Stimulated activated CD4-positive, alpha-beta T cell treated with anti-CD3 and anti-CD28 coated beads, TNF-alpha, amount 100 ng/mL, for 48 hours (primary cell): ENCODE measurements around the gene CNOT11.
"Not testable (repeated sequence)": the region's sequence is repeated elsewhere in the genome, so short reads cannot be mapped to it uniquely, and the experiment has no call there.

Source experiments
- DNase-seq, 3 donors: peaks; one replicate each; pipeline ENCODE4 v3.0.0-alpha.2; 2020; ENCODE audit warnings: low read depth in 3 of 3

The CNOT11 gene

DNA sequence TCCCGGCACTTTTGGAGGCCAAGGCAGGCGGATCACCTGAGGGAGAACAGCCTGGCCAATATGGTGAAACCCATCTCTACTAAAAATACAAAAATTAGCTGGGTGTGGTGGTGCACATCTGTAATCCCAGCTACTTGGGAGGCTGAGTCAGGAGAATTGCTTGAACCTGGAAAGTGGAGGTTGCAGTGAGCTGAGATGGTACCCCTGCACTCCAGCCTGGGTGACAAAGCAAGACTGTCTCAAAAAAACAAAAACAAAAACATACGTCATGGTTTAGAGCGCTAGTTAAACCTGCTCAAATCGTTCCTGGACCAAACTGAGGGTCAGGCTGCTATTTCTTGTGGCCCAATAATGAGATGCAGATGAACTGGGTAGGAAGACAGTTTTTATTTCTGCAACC, 7.2 kb upstream of the CNOT11 start:
- not testable (repeated sequence) for DNase-seq

GRCh38 chr2:101248756-101249155, 3.9 kb upstream of the CNOT11 start:
- not testable (repeated sequence) for DNase-seq

- DNase-seq = no peak
These were observed 2.9 kb upstream of the CNOT11 start for GRCh38 chr2:101249826-101250225.

DNA sequence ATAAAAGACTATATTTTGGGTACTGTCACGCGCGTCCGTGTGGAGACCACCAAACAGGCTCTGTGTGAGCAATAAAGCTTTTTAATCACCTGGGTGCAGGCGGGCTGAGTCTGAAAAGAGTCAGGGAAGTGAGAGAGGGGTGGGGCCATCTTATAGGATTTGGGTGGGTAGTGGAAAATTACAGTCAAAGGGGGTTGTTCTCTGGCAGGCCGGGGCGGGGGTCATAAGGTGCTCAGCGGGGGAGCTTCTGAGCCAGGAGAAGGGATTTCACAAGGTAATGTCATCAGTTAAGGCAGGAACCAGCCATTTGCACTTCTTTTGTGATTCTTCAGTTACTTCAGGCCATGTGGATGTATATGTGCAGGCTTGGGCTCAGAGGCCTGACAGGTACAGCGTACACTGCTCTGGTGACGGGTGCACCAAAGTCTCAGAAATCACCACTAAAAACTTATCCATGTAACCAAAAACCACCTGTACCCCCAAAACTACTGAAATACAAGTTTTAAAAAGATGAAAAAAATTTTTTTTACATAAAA, 1.4 kb upstream of the CNOT11 start:
- not testable (repeated sequence) for DNase-seq

DNA sequence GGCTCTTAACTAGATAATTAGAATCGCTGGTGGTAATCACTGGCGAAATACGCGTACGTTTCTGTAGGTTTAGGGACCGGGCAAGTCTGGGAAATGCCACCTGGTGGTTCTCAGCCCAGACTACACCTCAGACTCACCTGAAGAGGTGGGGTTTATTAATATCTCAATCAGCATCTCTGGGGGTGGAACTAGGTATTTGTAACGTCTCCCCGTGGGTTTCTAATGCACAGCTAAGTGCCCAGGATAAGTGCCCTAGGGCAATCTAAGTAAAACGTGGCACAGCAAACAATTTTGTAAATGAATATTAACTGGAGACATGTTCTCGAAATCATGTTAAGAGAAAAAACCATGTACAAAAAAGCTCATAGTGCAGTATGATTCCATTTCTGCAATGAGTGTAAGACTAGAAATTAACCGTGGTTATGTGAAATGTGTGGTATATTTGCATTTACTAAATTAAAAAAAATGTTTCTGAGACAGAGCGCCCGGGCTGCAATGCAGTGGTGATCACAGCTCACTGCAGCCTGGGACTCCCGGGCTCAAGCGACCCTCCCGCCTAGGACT, 760 bp upstream of the CNOT11 start:
- DNase-seq = no peak

GRCh38 chr2:101253013-101253702, 472 bp downstream of the CNOT11 start:
- DNase-seq = peak; percentile 47 to 65 (median 50)

GRCh38 chr2:101253703-101254450, 1.2 kb downstream of the CNOT11 start:
- no peak for DNase-seq

DNA sequence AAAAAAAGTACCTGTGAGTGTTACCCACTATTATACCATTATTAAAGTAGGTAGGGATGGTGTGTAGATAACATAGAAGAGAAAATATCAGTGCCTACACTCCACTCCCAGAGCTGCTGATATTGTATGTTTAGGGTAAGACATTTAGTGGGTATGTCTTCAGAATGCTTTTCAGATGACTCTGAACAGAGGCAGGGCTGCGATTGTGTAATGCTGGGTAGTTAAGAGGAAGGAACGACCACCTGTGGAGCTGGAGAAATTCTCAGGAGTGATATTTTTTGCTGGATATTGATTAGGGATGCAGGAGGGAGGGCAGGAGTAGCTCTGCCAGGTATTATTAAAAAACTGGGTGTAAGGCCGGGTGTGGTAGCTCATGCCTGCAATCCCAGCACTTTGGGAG, 2.8 kb downstream of the CNOT11 start:
- DNase-seq = no peak

DNA sequence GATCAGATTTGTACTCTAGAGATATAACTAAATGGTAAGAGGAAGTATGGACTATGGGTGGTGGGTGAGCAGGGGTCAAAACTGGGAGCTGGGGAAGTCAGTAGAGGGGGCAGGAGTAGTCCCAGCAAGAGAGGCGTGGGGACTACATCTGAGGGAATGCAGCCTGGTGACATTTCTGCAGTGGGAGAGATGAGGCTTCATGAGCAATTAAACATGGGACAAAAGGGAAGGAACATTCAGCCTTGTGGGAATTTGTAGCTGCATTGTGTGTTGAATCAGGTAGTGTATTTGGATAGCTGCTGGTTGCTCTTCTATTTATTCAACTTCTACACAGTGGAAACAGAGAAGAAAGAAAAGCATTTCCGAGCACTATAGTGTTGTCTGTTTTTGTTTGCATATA, 3.6 kb downstream of the CNOT11 start:
- DNase-seq = no peak

DNA sequence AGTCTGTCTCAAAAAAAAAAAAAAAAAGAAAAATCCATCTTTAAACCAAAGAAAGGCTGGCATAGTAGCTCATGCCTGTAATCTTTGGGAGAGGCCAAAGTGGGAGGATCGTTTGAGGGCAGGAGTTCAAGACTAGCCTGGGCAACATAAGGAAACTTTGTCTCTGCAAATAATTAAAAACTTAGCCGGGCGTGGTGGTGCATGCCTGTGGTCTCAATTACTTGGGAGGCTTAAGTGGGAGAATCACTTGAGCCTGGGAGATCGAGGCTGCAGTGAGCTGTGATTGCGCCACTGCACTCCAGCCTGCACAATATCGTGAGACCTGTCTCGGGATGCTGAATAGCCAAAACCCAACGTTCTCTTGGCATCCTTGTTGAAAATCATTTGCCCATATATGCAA, 6.1 kb downstream of the CNOT11 start:
- DNase-seq = no peak

DNA sequence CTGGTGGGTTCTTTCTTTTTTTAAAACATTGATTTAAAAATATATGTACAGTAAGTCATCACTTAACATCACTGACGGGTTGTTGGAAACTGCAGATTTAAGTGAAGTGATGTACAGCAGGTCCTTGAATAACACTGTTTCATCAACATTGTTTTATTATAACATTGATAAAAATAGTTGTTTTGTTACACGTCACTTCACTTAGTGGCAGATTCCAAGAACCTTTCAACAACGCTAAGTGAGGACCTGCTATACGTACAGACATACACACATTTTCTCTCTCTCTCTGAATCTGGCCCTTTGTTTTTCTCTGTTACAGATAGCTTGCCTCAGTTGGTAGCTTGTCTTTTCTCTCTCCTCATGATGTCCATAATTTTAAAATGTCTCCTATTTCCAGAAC, 9.5 kb downstream of the CNOT11 start:
- DNase-seq = no peak

DNA sequence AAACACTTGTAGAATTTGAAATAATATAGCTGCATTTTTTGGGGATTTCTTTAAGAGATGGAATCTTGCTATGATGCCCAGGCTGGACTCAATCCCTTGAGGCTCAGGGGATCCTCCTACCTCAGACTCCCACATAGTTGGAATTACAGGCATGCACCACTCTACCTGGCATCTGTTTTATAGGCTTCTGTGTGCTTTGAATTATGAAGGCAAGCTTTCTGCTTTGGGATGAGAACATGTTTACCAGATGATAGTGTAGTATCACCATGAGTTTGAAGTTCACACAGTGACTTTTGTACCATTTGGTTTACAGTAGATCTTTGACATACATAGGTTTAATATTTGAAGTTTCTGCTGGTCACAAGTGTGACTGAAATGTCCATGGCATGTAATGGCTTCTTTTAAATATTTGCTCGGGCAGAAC, 10.7 kb downstream of the CNOT11 start:
- no peak for DNase-seq

DNA sequence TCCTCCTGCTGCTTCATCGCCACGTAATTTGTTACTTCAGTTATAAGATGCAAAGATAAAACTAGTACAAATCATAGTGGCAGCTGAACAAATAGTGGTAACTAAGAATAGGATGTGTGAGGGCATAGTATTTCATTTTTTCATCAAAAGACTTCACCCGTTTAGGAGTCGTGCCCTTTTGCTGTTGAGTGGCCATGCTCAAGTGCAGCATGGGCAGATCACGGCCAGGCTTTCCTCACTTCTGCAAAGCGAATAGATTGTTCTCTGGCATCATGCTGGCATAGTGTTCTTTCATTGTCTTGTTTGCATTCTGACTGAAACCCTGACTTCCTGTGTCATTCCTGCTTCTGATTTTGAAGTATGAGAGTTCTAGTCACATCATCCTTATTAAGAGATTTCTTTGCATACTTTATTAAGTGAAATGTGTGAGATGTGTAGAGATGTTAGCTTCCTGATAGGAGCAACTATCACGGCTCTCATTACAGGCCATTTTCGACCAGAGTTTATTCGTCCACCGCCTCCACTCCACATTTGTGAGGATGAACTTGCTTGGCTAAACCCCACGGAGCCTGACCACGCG, 11.8 kb downstream of the CNOT11 start:
- DNase-seq = no peak

- DNase-seq = no peak
These were observed 13.3 kb downstream of the CNOT11 start for GRCh38 chr2:101265893-101266499.

DNA sequence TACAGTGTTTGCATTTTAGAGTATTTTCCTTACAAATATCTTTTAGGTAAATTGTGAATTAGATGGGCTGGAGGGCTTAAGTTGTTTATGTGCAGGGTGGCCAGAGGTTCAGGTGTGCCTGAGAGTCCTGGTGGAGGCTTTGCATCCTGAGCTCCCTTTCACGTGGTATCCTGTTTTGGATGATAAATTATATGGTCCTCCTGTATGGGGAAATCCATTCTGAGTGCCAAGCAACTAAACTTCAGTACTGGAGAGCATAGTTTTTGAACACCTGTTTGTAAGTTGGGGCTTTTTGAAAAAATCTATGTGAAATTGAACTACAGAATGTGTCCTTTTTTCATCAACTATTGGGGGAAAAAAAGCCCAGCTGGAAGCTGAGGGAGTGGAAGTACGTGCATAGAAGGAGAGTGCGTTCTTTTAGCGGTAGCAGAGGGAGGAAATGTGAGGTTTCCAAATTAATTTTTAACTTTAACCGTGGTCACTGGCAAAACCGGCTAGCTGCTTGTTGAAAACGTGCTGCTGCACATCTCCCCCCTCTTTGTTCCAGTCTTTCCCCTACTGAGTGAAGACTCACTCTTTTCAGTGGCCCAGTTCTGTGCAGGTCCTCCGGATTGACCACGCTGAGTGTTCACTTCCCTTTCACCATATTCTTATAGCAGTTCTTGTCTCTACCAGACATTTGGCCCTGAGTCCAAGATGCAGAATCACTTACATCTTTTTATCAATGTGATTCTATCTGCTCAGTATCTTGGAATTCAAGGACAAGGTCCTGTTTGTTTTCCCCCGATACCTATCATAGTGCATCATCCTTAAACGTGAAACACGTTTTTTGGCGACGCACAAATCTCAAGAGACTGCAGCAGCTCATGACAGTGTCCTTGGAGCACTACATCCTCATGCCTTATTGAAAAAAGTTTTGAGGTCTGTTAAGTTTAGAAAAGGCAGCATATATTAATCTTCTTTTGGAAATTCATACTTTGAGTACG, 15.3 kb downstream of the CNOT11 start:
- DNase-seq = no peak

DNA sequence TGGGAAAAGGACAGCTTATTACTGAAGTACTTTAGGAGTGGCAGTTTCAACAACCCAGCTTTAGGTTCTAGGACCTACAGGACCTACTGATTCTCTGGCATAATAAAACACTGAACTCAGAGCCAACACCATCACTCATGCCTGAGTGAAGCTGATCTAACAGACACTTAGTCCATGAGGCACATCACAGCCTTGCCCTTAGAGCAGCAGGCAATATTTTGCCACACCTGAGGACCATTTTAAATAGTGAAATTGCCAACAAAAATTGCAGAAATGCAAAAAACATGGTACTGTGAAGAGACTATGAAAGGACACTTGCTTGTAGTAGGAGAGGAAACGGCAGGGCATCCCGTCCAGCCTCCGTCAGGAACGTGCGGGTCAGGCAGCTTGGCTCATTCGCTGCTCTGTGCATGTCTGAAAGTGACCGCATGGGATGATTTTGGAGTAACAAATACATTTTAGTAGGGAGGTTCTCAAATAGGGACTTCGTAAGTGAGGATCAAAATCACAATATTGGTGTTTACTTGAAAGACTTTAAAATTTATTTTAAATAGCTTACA, 18.1 kb downstream of the CNOT11 start:
- no peak for DNase-seq

GRCh38 chr2:101272045-101272784, 19.5 kb downstream of the CNOT11 start:
- no peak for DNase-seq

GRCh38 chr2:101273056-101273455, 20.4 kb downstream of the CNOT11 start:
- no peak for DNase-seq

- DNase-seq = no peak
These were observed 21.5 kb downstream of the CNOT11 start for GRCh38 chr2:101274142-101274541.

- no peak for DNase-seq
These were observed 24.4 kb downstream of the CNOT11 start for GRCh38 chr2:101277111-101277510.
